Suppressor macrophage treated with lipopolysaccharide for 4 hours (primary cell): ENCODE measurements around the gene IFRD2.
A peak's percentile ranks its signal among the peaks of the same experiment; 100 is the strongest.

Experiments used
- DNase-seq: peaks from one replicate; pipeline ENCODE4 v3.0.0-alpha.2; 2020

The IFRD2 gene

GRCh38 chr3:50244813-50245212 lies 47.4 kb downstream of the IFRD2 start:
- DNase-seq = peak; percentile 44

DNA sequence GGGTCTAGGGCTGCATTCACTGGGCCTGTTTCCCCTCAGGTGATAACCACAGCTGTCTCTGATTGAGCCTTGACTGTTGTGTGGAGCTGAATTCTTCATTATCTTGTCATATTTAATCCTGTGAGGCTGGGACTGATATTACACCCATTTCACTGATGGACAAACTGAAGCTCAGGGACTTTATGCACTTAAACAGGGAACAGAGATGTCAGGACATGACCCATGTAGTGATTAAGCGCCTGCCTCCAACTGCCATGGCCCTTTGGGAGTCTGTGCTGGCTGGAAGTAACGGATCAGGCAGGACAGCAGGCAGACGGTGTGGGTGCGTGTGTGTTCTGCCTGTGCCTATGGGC lies 48.7 kb downstream of the IFRD2 start:
- DNase-seq = no peak

DNA sequence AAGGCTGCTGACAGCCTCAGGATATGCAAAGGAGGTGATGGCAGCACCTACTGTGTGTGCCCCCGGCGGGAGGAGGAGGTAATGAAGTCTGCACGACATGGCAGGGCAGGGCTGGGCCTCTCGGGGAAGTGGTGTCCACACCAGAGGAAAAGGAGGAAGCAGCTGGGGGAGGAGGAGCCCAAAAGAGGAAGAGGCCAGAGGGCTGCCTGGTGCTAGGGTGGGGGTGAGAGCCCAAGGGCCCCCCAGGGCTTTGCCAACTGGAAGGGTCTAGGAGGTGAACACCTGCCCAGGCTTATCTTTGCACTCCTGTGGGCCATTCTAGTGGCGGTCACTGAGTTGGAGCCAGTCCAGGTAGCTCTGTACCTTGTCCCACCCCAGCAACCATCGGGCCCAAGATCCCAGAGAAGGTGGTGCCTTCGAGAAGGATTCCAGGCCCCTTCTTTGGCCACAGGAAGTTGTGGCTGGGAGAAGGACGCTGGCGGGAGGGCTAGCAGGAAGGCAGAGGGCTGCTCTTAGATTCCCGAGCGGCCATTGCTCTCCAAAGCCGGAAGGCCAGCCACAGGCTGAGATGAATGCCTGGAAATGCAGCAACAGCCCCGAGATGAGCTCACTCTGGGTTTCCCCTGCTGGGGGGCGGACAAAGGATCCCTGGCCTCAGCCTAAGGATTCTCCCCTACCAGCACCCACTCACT lies 49.2 kb downstream of the IFRD2 start:
- DNase-seq = peak; percentile 96

DNA sequence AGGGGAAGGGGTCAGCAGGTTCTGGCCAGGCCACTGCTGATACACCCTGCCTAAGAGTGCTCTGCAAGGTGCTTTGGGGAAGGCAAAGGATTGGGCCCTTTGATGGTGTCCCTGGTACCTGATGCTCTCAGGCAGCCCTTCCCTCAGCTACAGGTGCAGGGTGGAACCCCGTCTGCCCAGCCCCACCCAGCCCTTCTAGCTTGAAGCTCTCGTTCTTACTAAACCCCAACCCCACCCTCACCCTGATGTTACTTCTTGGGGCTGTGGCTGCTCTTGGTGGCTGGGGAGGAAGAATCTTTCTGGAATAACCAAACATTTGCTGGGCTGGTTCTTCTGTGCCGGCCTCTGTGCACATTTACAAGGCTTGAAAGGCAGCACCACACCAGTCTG lies 49.9 kb downstream of the IFRD2 start:
- DNase-seq = no peak

GRCh38 chr3:50241713-50242380 lies 50.4 kb downstream of the IFRD2 start:
- DNase-seq = no peak

DNA sequence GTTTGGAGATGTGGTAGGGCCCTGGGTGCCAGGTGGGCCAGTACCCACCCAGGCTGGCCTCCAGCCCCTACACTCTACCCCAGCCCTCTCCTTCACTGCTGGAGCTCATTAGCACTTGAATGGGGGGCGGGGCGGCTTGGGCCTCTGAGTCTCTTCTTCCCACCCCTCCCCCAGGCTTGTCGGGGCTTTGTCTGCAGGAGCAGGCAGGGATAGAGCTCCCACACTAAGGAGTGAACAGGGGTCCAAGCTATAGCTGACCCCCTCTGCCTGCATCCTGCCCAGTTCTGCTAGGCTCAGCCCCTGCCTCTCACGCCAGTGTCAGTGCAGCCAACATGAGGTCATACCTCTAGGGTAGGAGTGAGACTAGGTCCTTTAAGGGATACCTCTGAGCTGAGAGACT lies 51.1 kb downstream of the IFRD2 start:
- no peak for DNase-seq

- DNase-seq = no peak
Measured at GRCh38 chr3:50239649-50240048, 52.6 kb downstream of the IFRD2 start.

- peak; percentile 72 for DNase-seq
Measured at GRCh38 chr3:50238549-50239026, 53.6 kb downstream of the IFRD2 start.

DNA sequence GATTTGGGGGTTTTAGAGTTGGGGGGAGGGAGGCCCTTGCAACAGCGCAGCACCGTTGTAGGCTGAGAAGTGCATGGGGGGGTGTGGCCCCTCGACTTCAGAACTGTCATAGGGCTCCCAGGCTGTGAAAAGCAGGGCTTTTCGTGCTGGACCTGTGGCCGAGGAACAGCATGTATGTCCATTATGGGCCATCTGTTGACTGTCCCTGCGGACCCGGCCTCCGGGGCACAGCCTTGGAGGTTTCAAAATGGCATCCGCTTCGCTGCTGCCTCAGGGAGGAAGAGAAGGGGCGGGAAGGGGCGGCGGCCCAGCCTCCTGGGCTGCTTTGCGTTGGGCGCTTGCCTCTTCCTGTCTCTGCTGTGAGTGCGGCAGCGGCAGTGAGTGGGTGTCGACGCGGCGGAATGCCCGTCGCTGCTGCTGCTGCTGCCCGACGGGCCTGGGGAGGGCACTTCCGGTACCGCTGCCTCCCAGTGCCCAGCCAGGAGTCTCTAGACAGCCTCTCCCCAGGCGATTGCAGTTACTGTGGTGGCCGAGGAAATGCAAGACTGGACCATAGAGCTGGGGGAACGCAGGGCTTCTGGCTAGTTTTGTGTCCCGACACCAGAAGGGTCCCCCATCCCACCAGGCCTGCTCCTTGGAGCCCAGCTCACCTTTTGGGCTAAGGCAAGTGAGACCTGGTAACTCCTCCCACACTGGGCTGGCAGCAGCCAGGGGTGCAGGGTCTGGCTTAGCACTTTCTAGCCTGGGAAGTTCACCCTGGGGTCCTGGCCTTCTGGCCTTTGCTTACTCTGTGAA lies 54.3 kb downstream of the IFRD2 start:
- DNase-seq = peak; percentile 94
